ENCODE results near the gene NSRP1.
"Not testable (repeated sequence)": the region's sequence is repeated elsewhere in the genome, so short reads cannot be mapped to it uniquely, and the experiment has no call there.

Gene NSRP1

GRCh38 chr17:30222251-30222650 is 105.6 kb downstream of the NSRP1 start:
- DNase-seq (ENCODE audit: low spot score), result no peak

GRCh38 chr17:30222721-30223175 is 106.1 kb downstream of the NSRP1 start:
- DNase-seq (ENCODE audit: low spot score), result no peak

GRCh38 chr17:30224419-30224960 is 107.9 kb downstream of the NSRP1 start:
- DNase-seq (ENCODE audit: low spot score), result no peak

- no peak for DNase-seq (ENCODE audit: low spot score)
Measured at GRCh38 chr17:30225112-30225511, 108.5 kb downstream of the NSRP1 start.

- no peak for DNase-seq (ENCODE audit: low spot score)
Measured at GRCh38 chr17:30225919-30226553, 109.4 kb downstream of the NSRP1 start.

- DNase-seq (ENCODE audit: low spot score), result no peak
Measured at GRCh38 chr17:30226878-30227277, 110.3 kb downstream of the NSRP1 start.

GRCh38 chr17:30228011-30228410 is 111.4 kb downstream of the NSRP1 start:
- no peak for DNase-seq (ENCODE audit: low spot score)

GRCh38 chr17:30229012-30229411 is 112.4 kb downstream of the NSRP1 start:
- DNase-seq (ENCODE audit: low spot score), result no peak

GRCh38 chr17:30230009-30230408 is 113.4 kb downstream of the NSRP1 start:
- not testable (repeated sequence) for DNase-seq (ENCODE audit: low spot score)

GRCh38 chr17:30230596-30231125 is 114.0 kb downstream of the NSRP1 start:
- DNase-seq (ENCODE audit: low spot score), result no peak

- DNase-seq (ENCODE audit: low spot score), result no peak
Measured at GRCh38 chr17:30232015-30232823, 115.6 kb downstream of the NSRP1 start.

GRCh38 chr17:30232824-30233427 is 116.3 kb downstream of the NSRP1 start:
- no peak for DNase-seq (ENCODE audit: low spot score)

GRCh38 chr17:30234296-30234695 is 117.7 kb downstream of the NSRP1 start:
- no peak for DNase-seq (ENCODE audit: low spot score)

- no peak for DNase-seq (ENCODE audit: low spot score)
Measured at GRCh38 chr17:30234964-30235363, 118.3 kb downstream of the NSRP1 start.

- DNase-seq (ENCODE audit: low spot score), result peak; percentile 70
Measured at GRCh38 chr17:30235386-30236296, 119.0 kb downstream of the NSRP1 start, which contains the start of gene SLC6A4. TSS of gene SLC6A4 (minus strand) at chr17:30235697. CDS start at chr17:30221958, 13,739 bp downstream.
